Measurements from ENCODE around the gene CHD5.

GRCh38 chr1:6124341-6124740, 55.8 kb downstream of the CHD5 start:
- TF ChIP-seq, protein P1, sequence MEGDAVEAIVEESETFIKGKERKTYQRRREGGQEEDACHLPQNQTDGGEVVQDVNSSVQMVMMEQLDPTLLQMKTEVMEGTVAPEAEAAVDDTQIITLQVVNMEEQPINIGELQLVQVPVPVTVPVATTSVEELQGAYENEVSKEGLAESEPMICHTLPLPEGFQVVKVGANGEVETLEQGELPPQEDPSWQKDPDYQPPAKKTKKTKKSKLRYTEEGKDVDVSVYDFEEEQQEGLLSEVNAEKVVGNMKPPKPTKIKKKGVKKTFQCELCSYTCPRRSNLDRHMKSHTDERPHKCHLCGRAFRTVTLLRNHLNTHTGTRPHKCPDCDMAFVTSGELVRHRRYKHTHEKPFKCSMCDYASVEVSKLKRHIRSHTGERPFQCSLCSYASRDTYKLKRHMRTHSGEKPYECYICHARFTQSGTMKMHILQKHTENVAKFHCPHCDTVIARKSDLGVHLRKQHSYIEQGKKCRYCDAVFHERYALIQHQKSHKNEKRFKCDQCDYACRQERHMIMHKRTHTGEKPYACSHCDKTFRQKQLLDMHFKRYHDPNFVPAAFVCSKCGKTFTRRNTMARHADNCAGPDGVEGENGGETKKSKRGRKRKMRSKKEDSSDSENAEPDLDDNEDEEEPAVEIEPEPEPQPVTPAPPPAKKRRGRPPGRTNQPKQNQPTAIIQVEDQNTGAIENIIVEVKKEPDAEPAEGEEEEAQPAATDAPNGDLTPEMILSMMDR (IDR thresholded peaks at IDR 0.05) = no peak
- no peak for TF ChIP-seq POLR2A (IDR thresholded peaks at IDR 0.05)
- TF ChIP-seq EP300 (IDR thresholded peaks at IDR 0.05; ENCODE audit: low read depth) = no peak
